Uterus (tissue), 2 donors: ENCODE results near the gene CEP104.

Experiments used
- CTCF ChIP-seq, 4 experiments: fragments of 200-600 bp in 2 of 4; fragments of 450-650 bp in 2 of 4; sonication (generic) in 2 of 4; IDR thresholded peaks; one replicate each; pipeline ENCODE4 v1.5.1; 2016 to 2019; ENCODE audit warnings: antibody characterized with exemption in 4 of 4, mild to moderate bottlenecking in 2 of 4, moderate library complexity in 1 of 4
- POLR2A ChIP-seq, 2 donors: fragments of 450-650 bp; IDR thresholded peaks; one replicate each; pipeline ENCODE4 v1.6.1; 2016; ENCODE audit warnings: antibody characterized with exemption in 2 of 2, mild to moderate bottlenecking in 1 of 2, moderate library complexity in 1 of 2

- TF ChIP-seq CTCF (IDR thresholded peaks at IDR 0.05) (no peak), POLR2A (IDR thresholded peaks at IDR 0.05) (no peak)
Measured at GRCh38 chr1:3790500-3790923, 66.5 kb downstream of the CEP104 start.
